SK-N-SH treated with all-trans-retinoic acid at 6 μM for 48 hours (cell line): ENCODE measurements around the gene OPA3.

Experiments used
- ATAC-seq: fragments of 200-7000 bp; cut with Tn5 transposase; 3 replicates; pipeline ENCODE4 v1.9.1; 2020; ENCODE audit warnings: mild to moderate bottlenecking, moderate library complexity
- ARNTL ChIP-seq: fragments of 450-650 bp; formaldehyde crosslinking; IDR thresholded peaks from 2 replicates; pipeline ENCODE4 v1.5.0; 2020; ENCODE audit warnings: low read depth, mild to moderate bottlenecking, moderate library complexity, borderline replicate concordance
- BACH2 ChIP-seq: fragments of 250-450 bp; sonication (Bioruptor Pico); IDR thresholded peaks from 2 replicates; pipeline ENCODE4 v1.9.0; 2021; ENCODE audit warnings: mild to moderate bottlenecking, borderline replicate concordance
- CREB5 ChIP-seq: fragments of 250-450 bp; sonication (Bioruptor Pico); IDR thresholded peaks from 2 replicates; pipeline ENCODE4 v1.5.1; 2020; ENCODE audit warnings: low read depth, mild to moderate bottlenecking, moderate library complexity
- CSDC2 ChIP-seq: fragments of 250-450 bp; sonication (Bioruptor Pico); IDR thresholded peaks from 2 replicates; pipeline ENCODE4 v1.5.0; 2020; ENCODE audit warnings: mild to moderate bottlenecking, moderate library complexity
- ESRRG ChIP-seq: fragments of 250-450 bp; sonication (Bioruptor Pico); IDR thresholded peaks from 2 replicates; pipeline ENCODE4 v1.6.1; 2021; ENCODE audit warnings: mild to moderate bottlenecking
- GLIS3 ChIP-seq: fragments of 250-450 bp; sonication (Bioruptor Pico); IDR thresholded peaks from 2 replicates; pipeline ENCODE4 v1.5.0; 2020; ENCODE audit warnings: mild to moderate bottlenecking, moderate library complexity
- ISL1 ChIP-seq: fragments of 250-450 bp; sonication (Bioruptor Pico); IDR thresholded peaks from 2 replicates; pipeline ENCODE4 v2.1.2; 2022; ENCODE audit warnings: mild to moderate bottlenecking, moderate library complexity
- OSR1 ChIP-seq: fragments of 250-450 bp; sonication (Bioruptor Pico); IDR thresholded peaks from 2 replicates; pipeline ENCODE4 v1.8.0; 2022; ENCODE audit warnings: moderate library complexity, mild to moderate bottlenecking, inconsistent platforms
- PATZ1 ChIP-seq: fragments of 250-450 bp; sonication (Bioruptor Pico); IDR thresholded peaks from 2 replicates; pipeline ENCODE4 v1.8.0; 2020; ENCODE audit warnings: mild to moderate bottlenecking, moderate library complexity, borderline replicate concordance
- PPARA ChIP-seq: fragments of 250-450 bp; sonication (Bioruptor Pico); IDR thresholded peaks from 2 replicates; pipeline ENCODE4 v1.5.0; 2020; ENCODE audit warnings: mild to moderate bottlenecking, borderline replicate concordance
- RARB ChIP-seq: fragments of 250-450 bp; sonication (Bioruptor Pico); IDR thresholded peaks from 2 replicates; pipeline ENCODE4 v1.8.0; 2021; ENCODE audit warnings: mild to moderate bottlenecking, moderate library complexity
- SNAI2 ChIP-seq: fragments of 250-450 bp; sonication (Bioruptor Pico); IDR thresholded peaks from 2 replicates; pipeline ENCODE4 v1.5.0; 2020; ENCODE audit warnings: mild to moderate bottlenecking, moderate library complexity
- TCF4 ChIP-seq: fragments of 250-450 bp; sonication (Bioruptor Pico); IDR thresholded peaks from 2 replicates; pipeline ENCODE4 v1.8.0; 2021; ENCODE audit warnings: mild to moderate bottlenecking, moderate library complexity, borderline replicate concordance
- TOX ChIP-seq: fragments of 250-450 bp; sonication (Bioruptor Pico); IDR thresholded peaks from 2 replicates; pipeline ENCODE4 v1.8.0; 2021; ENCODE audit warnings: mild to moderate bottlenecking, moderate library complexity, borderline replicate concordance
- TSHZ2 ChIP-seq: fragments of 250-450 bp; sonication (Bioruptor Pico); IDR thresholded peaks from 2 replicates; pipeline ENCODE4 v1.5.0; 2020; ENCODE audit warnings: mild to moderate bottlenecking, moderate library complexity
- ZC3H10 ChIP-seq: fragments of 250-450 bp; sonication (Bioruptor Pico); IDR thresholded peaks from 2 replicates; pipeline ENCODE4 v1.5.1; 2021; ENCODE audit warnings: mild to moderate bottlenecking, moderate library complexity
- ZFP3 ChIP-seq: fragments of 250-450 bp; sonication (Bioruptor Pico); IDR thresholded peaks from 2 replicates; pipeline ENCODE4 v1.5.0; 2020; ENCODE audit warnings: mild to moderate bottlenecking, moderate library complexity
- ZFP30 ChIP-seq: fragments of 450-650 bp; formaldehyde crosslinking; IDR thresholded peaks from 2 replicates; pipeline ENCODE4 v1.5.0; 2022; ENCODE audit warnings: mild to moderate bottlenecking, moderate library complexity
- ZNF565 ChIP-seq: fragments of 450-650 bp; formaldehyde crosslinking; conservative IDR thresholded peaks from 2 replicates; pipeline ENCODE4 v1.5.0; 2020; ENCODE audit warnings: low read depth, mild to moderate bottlenecking, moderate library complexity
- ZNF70 ChIP-seq: fragments of 450-650 bp; formaldehyde crosslinking; IDR thresholded peaks from 2 replicates; pipeline ENCODE4 v1.5.0; 2020; ENCODE audit warnings: mild to moderate bottlenecking, moderate library complexity
- ZNF8 ChIP-seq: fragments of 450-650 bp; formaldehyde crosslinking; IDR thresholded peaks from 2 replicates; pipeline ENCODE4 v1.5.0; 2020; ENCODE audit warnings: mild to moderate bottlenecking, moderate library complexity

Gene OPA3

GRCh38 chr19:45607071-45608029 is 22.7 kb upstream of the OPA3 start:
- TF ChIP-seq TCF4 = no peak
- no peak for TF ChIP-seq TOX (CRISPR knock-in tag)
- peak; percentile 88 for TF ChIP-seq ZFP3 (CRISPR knock-in tag)
- ATAC-seq = peak; percentile 90

GRCh38 chr19:45601524-45602374 is 17.1 kb upstream of the OPA3 start, which contains the start of gene GPR4:
TSS of gene GPR4 (minus strand) at chr19:45602212. CDS start at chr19:45591866, 10,346 bp downstream.
- TF ChIP-seq ZC3H10 (CRISPR knock-in tag) (no peak), GLIS3 (no peak), ZFP30 (CRISPR knock-in tag) (no peak), ISL1 (CRISPR knock-in tag) (no peak), BACH2 (CRISPR knock-in tag) (no peak), ZNF565 (CRISPR knock-in tag) (no peak), CREB5 (no peak), RARB (no peak), TCF4 (no peak), ZFP3 (CRISPR knock-in tag) (no peak), TSHZ2 (CRISPR knock-in tag) (no peak), PATZ1 (no peak), OSR1 (no peak), TOX (CRISPR knock-in tag) (no peak), ESRRG (CRISPR knock-in tag) (no peak), SNAI2 (CRISPR knock-in tag) (no peak), ZNF8 (CRISPR knock-in tag) (no peak), CSDC2 (CRISPR knock-in tag) (no peak), PPARA (no peak), ZNF70 (CRISPR knock-in tag) (no peak)
- peak; percentile 71 for ATAC-seq

GRCh38 chr19:45601115-45601514 is 16.5 kb upstream of the OPA3 start:
- ATAC-seq = no peak
- TF ChIP-seq ZC3H10 (CRISPR knock-in tag) (no peak), BACH2 (CRISPR knock-in tag) (no peak), ESRRG (CRISPR knock-in tag) (no peak), ZNF565 (CRISPR knock-in tag) (no peak), GLIS3 (no peak), ZNF8 (CRISPR knock-in tag) (no peak), OSR1 (no peak), RARB (no peak), ZNF70 (CRISPR knock-in tag) (no peak), TSHZ2 (CRISPR knock-in tag) (no peak), ISL1 (CRISPR knock-in tag) (no peak), PPARA (no peak), CREB5 (no peak), PATZ1 (no peak), ZFP30 (CRISPR knock-in tag) (no peak), TCF4 (no peak), ARNTL (CRISPR knock-in tag) (no peak), TOX (CRISPR knock-in tag) (no peak), ZFP3 (CRISPR knock-in tag) (no peak), SNAI2 (CRISPR knock-in tag) (no peak)
- TF ChIP-seq, all 23 proteins: peak for 0
